K562 (cell line): Measurements from ENCODE around the gene GPS2. TPM values are rescaled to one million over a fixed set of nuclear protein-coding genes. Genes with fewer than 3 reads are reported as not detected.
A peak's percentile ranks its signal among the peaks of the same experiment; 100 is the strongest.

ENCODE experiments used
- BRD4 ChIP-seq: fragments of 200-600 bp; sonication (generic); IDR thresholded peaks from 2 replicates; pipeline ENCODE4 v1.6.1; 2017; ENCODE audit warnings: inconsistent platforms
- CTBP1 ChIP-seq: fragments of 450-650 bp; IDR thresholded peaks from 2 replicates; pipeline ENCODE4 v1.6.1; 2016; ENCODE audit warnings: borderline replicate concordance
- E2F6 ChIP-seq, 2 experiments: IDR thresholded peaks; 2 replicates each; pipeline ENCODE4 v1.6.1; 2011; ENCODE audit warnings: borderline replicate concordance in 1 of 2, control low read depth in 1 of 2, low read depth in 1 of 2, low read length in 1 of 2, mild to moderate bottlenecking in 1 of 2, mixed read lengths in 1 of 2, moderate library complexity in 1 of 2; ENCODE audit not compliant: insufficient read depth in 1 of 2, insufficient read length in 1 of 2, poor library complexity in 1 of 2, severe bottlenecking in 1 of 2; ENCODE audit errors: extremely low read depth in 1 of 2
- EGR1 ChIP-seq: fragments of 450-650 bp; conservative IDR thresholded peaks from 2 replicates; pipeline ENCODE4 v1.6.1; 2017; ENCODE audit warnings: mild to moderate bottlenecking
- ELK3 ChIP-seq: fragments of 450-650 bp; formaldehyde crosslinking; IDR thresholded peaks from 2 replicates; pipeline ENCODE4 v1.4.0; 2020; ENCODE audit warnings: mild to moderate bottlenecking
- HMGN3 ChIP-seq: IDR thresholded peaks from 2 replicates; pipeline ENCODE4 v1.6.1; 2011; ENCODE audit warnings: borderline replicate concordance, low read depth, mild to moderate bottlenecking, mixed read lengths, low read length; ENCODE audit not compliant: insufficient read length; ENCODE audit errors: extremely low read depth
- ID3 ChIP-seq, 2 experiments: fragments of 250-450 bp in 1 of 2; fragments of 450-650 bp in 1 of 2; sonication (Bioruptor Pico) in 1 of 2; IDR thresholded peaks; 2 replicates each; pipeline versions ENCODE4 v1.6.1 to v1.8.0; 2016 to 2021; ENCODE audit warnings: mild to moderate bottlenecking in 2 of 2, moderate library complexity in 2 of 2, missing compliant biosample characterization in 1 of 2, missing genetic modification characterization in 1 of 2
- MAX ChIP-seq: sonication (generic); formaldehyde crosslinking; IDR thresholded peaks from 2 replicates; pipeline ENCODE4 v1.9.0; 2022; ENCODE audit warnings: mild to moderate bottlenecking, missing genetic modification reagents
- MYNN ChIP-seq, 2 experiments: sonication (generic); formaldehyde crosslinking in 1 of 2; IDR thresholded peaks; 2 replicates each; pipeline versions ENCODE4 v1.5.0 to v1.6.1; 2016 to 2020; ENCODE audit warnings: antibody characterized with exemption in 1 of 2, missing genetic modification reagents in 1 of 2
- NR1H2 ChIP-seq: sonication (generic); formaldehyde crosslinking; IDR thresholded peaks from 2 replicates; pipeline ENCODE4 v1.4.0; 2020; ENCODE audit warnings: mild to moderate bottlenecking, missing genetic modification reagents
- RBM25 ChIP-seq: fragments of 200-400 bp; formaldehyde crosslinking; IDR thresholded peaks from 2 replicates; pipeline ENCODE4 v1.6.1; 2018; ENCODE audit warnings: low read length, low read depth, moderate library complexity; ENCODE audit not compliant: severe bottlenecking
- SIN3B ChIP-seq: fragments of 450-650 bp; IDR thresholded peaks from 2 replicates; pipeline ENCODE4 v1.6.1; 2017; ENCODE audit warnings: low read depth, mild to moderate bottlenecking, moderate library complexity
- SRF ChIP-seq, 2 experiments: fragments of 250-450, 450-650 bp in 1 of 2; sonication (Bioruptor Pico) in 1 of 2; sonication (generic) in 1 of 2; formaldehyde crosslinking; IDR thresholded peaks; 2 replicates each; pipeline versions ENCODE4 v1.5.0 to v1.5.1; 2020 to 2022; ENCODE audit warnings: mild to moderate bottlenecking in 1 of 2, missing genetic modification reagents in 1 of 2
- TAL1 ChIP-seq: fragments of 450-650 bp; IDR thresholded peaks from 2 replicates; pipeline ENCODE4 v1.6.1; 2016; ENCODE audit warnings: mild to moderate bottlenecking
- TCF3 ChIP-seq: sonication (generic); formaldehyde crosslinking; IDR thresholded peaks from 2 replicates; pipeline ENCODE4 v1.4.0; 2020; ENCODE audit warnings: mild to moderate bottlenecking, missing genetic modification reagents
- UBTF ChIP-seq, 2 experiments: IDR thresholded peaks; 2 replicates each; pipeline ENCODE4 v1.6.1; 2012; ENCODE audit warnings: improper control_type of control experiment in 2 of 2, low read depth in 2 of 2, low read length in 2 of 2, borderline replicate concordance in 1 of 2
- ZFP1 ChIP-seq: fragments of 450-650 bp; formaldehyde crosslinking; IDR thresholded peaks from 2 replicates; pipeline ENCODE4 v1.4.0; 2020; ENCODE audit warnings: mild to moderate bottlenecking, mixed read lengths
- ZNF23 ChIP-seq: fragments of 250-450 bp; sonication (Bioruptor Pico); IDR thresholded peaks from 2 replicates; pipeline ENCODE4 v1.4.0; 2020; ENCODE audit warnings: mild to moderate bottlenecking
- ZNF507 ChIP-seq: conservative IDR thresholded peaks from 2 replicates; pipeline ENCODE4 v1.6.1; 2017; ENCODE audit warnings: missing genetic modification characterization, missing compliant biosample characterization
- ZNF551 ChIP-seq: fragments of 250-450 bp; sonication (Bioruptor Pico); IDR thresholded peaks from 2 replicates; pipeline ENCODE4 v1.5.0; 2021; ENCODE audit warnings: mild to moderate bottlenecking, moderate library complexity
- ZNF586 ChIP-seq: fragments of 450-650 bp; formaldehyde crosslinking; conservative IDR thresholded peaks from 2 replicates; pipeline ENCODE4 v1.4.0; 2020; ENCODE audit warnings: mild to moderate bottlenecking, moderate library complexity
- polyA plus RNA-seq, 8 experiments: library from polyadenylated mRNA; depleted of rRNA in 4 of 8; stranded (reverse) in 5 of 8; unstranded in 3 of 8; fragments of >200 nt; fragmentation: Nextera tagmentation in 2 of 8; fragmentation: Illumina TruSeq in 1 of 8; extraction: Ambion mirVana in 2 of 8; extraction: Trizol in 1 of 8; gene quantifications; 2 replicates each; pipeline versions ENCODE4 v1.2.1 to v1.2.3, GENCODE V29; 2011 to 2014; ENCODE audit warnings: inconsistent platforms in 1 of 8, missing spikeins in 1 of 8
- total RNA-seq, 7 experiments: library from RNA; depleted of rRNA in 6 of 7; stranded (reverse); fragments of >200 nt in 6 of 7; fragmentation: Illumina TruSeq in 2 of 7; extraction: Trizol in 2 of 7; gene quantifications; 2 replicates each; pipeline versions ENCODE4 v1.2.1 to v1.2.3, GENCODE V29; 2011 to 2021; ENCODE audit warnings: low replicate concordance in 1 of 7

The GPS2 gene
- total and polyA plus RNA-seq, 9 of the 15 experiments (the other 6 are each of a cell fraction or from before 2014, with no cell fraction given), result 18.3 to 75.7 (median 37.0) TPM

- no peak for TF ChIP-seq BRD4
- no peak for TF ChIP-seq RBM25
- TF ChIP-seq NR1H2 (CRISPR knock-in tag), result no peak
- peak; percentile 37; the same call in 1 of the 2 replicates for TF ChIP-seq MYNN (IDR thresholded peaks at IDR 0.05)
- no peak for TF ChIP-seq MYNN (CRISPR knock-in tag; IDR thresholded peaks at IDR 0.05)
- no peak for TF ChIP-seq SIN3B
- TF ChIP-seq MAX (CRISPR knock-in tag), result peak; percentile 72
- TF ChIP-seq TAL1, result peak; percentile 5; the same call in 1 of the 2 replicates
- TF ChIP-seq HMGN3, result no peak
- no peak for TF ChIP-seq ZNF507 (tag)
- peak; percentile 55 for TF ChIP-seq TCF3 (CRISPR knock-in tag)
- TF ChIP-seq ZFP1, result no peak
- no peak for TF ChIP-seq ZNF586
- no peak for TF ChIP-seq ZNF551 (CRISPR knock-in tag)
- peak in 1 of 2 experiments; percentile 47 for TF ChIP-seq E2F6 (IDR thresholded peaks at IDR 0.05; ENCODE audit: borderline replicate concordance in 1 of 2, extremely low read depth in 1 of 2, insufficient read depth in 1 of 2, insufficient read length in 1 of 2, low read depth in 1 of 2, low read length in 1 of 2, poor library complexity in 1 of 2, severe bottlenecking in 1 of 2)
- no peak for TF ChIP-seq ELK3 (CRISPR knock-in tag)
- TF ChIP-seq UBTF (IDR thresholded peaks at IDR 0.05; ENCODE audit: borderline replicate concordance in 1 of 2, low read depth in 2 of 2, low read length in 2 of 2), result no peak
- TF ChIP-seq EGR1, result 0 out of 2 replicates have a peak, but pooled peaks have one; percentile 26
- TF ChIP-seq ID3 (CRISPR knock-in tag; IDR thresholded peaks at IDR 0.05), result no peak
- no peak for TF ChIP-seq ID3 (tag; IDR thresholded peaks at IDR 0.05)
- no peak for TF ChIP-seq SRF (CRISPR knock-in tag; IDR thresholded peaks at IDR 0.05)
- TF ChIP-seq CTBP1, result 0 out of 2 replicates have a peak, but pooled peaks have one; percentile 16
- no peak for TF ChIP-seq ZNF23 (CRISPR knock-in tag)
These were observed 22.0 kb downstream of the GPS2 start (continued) for GRCh38 chr17:7293159-7293558.
